Esophagus squamous epithelium (tissue), 5 donors: ENCODE results near the gene AIRE. TPM values are rescaled to one million over a fixed set of nuclear protein-coding genes. Genes with fewer than 3 reads are reported as not detected.

Source experiments
- DNase-seq: peaks from one replicate; lab custom pipeline; 2025; lab: John Stamatoyannopoulos, UW
- H3K27ac ChIP-seq, 4 donors: fragments of 200-600 bp; sonication (generic); one replicate each; pipeline ENCODE4 v1.5.1; 2016 to 2019; ENCODE audit warnings: mild to moderate bottlenecking in 1 of 4
- H3K27me3 ChIP-seq, 4 donors: fragments of 200-600 bp; sonication (generic); 1 replicate in 3 of 4; 2 replicates in 1 of 4; pipeline versions ENCODE4 v1.5.1 to v1.6.0; 2017 to 2021; ENCODE audit warnings: antibody characterized with exemption in 1 of 4
- H3K36me3 ChIP-seq, 3 donors: fragments of 200-600 bp; sonication (generic); one replicate each; pipeline ENCODE4 v1.5.1; 2016 to 2019
- H3K4me1 ChIP-seq, 3 donors: fragments of 200-600 bp; sonication (generic); one replicate each; pipeline ENCODE4 v1.5.1; 2017 to 2019
- H3K4me3 ChIP-seq, 4 donors: fragments of 200-600 bp; sonication (generic); 1 replicate in 3 of 4; 2 replicates in 1 of 4; pipeline ENCODE4 v1.5.1; 2016 to 2019; ENCODE audit warnings: mild to moderate bottlenecking in 2 of 4, moderate library complexity in 1 of 4
- H3K9me3 ChIP-seq, 3 donors: fragments of 200-600 bp; sonication (generic); one replicate each; pipeline ENCODE4 v1.5.1; 2016 to 2019
- CTCF ChIP-seq, 6 experiments: fragments of 450-650 bp in 4 of 6; fragments of 200-600 bp in 2 of 6; sonication (generic) in 2 of 6; IDR thresholded peaks; one replicate each; pipeline ENCODE4 v1.5.1; 2016 to 2019; ENCODE audit warnings: antibody characterized with exemption in 6 of 6, mild to moderate bottlenecking in 4 of 6, moderate library complexity in 4 of 6
- POLR2A ChIP-seq, 4 donors: fragments of 450-650 bp; IDR thresholded peaks; one replicate each; pipeline ENCODE4 v1.6.1; 2017; ENCODE audit warnings: antibody characterized with exemption in 4 of 4, mild to moderate bottlenecking in 4 of 4, moderate library complexity in 3 of 4
- WGBS, 2 donors: methylation state at CpG; one replicate each; pipeline ENCODE4 v1.1.5; 2018; 5-methylcytosine and 5-hydroxymethylcytosine counted together
- intact Hi-C: fragments of 100-400 bp; cut with DNase I; formaldehyde crosslinking; loops from one replicate; pipeline ENCODE4 v1.15.0; 2022
- small RNA-seq, 4 donors: library from RNA; depleted of rRNA; stranded (forward); fragments of <200 nt; gene quantifications; one replicate each; pipeline ENCODE3, GENCODE V24; 2016
- total RNA-seq, 4 donors: library from RNA; depleted of rRNA; stranded (reverse); fragments of >200 nt; gene quantifications; one replicate each; pipeline ENCODE4 v1.1.0, GENCODE V29; 2016
- donor health status: DM: yes; HTN: yes; CAD: no.

AIRE gene
- total RNA-seq, 4 donors from 2014 or later: not detected

- WGBS, 2 donors: 46 to 49% methylated on average over 10 to 17 of the region's 22 CpGs
- H3K4me3 ChIP-seq: no peak overlapping the region
- intact Hi-C loops: no loop called here
- H3K27ac ChIP-seq: no peak overlapping the region
- H3K9me3 ChIP-seq: no peaks in the 10 kb centered on the region
- H3K36me3 ChIP-seq: no peaks in the 10 kb centered on the region
- TF ChIP-seq POLR2A (IDR thresholded peaks at IDR 0.05) (no peak), CTCF (IDR thresholded peaks at IDR 0.05) (no peak)
- H3K4me1 ChIP-seq: peaks cover 0 to 18% (median 11%) of the 10 kb centered on the region in 3 donors
- H3K27me3 ChIP-seq: peaks cover 0 to 68% (median 9%) of the 10 kb centered on the region in 4 donors
- DNase-seq: no peak
Observed at GRCh38 chr21:44347911-44348451, 62.3 kb downstream of the AIRE start.

Small RNA genes within 50 kb of the gene (small RNA-seq; reads per million reads assigned to genes)
- 0 reads per million in 4 donors for gene AP001059.3

Other genes with a start within 250 kb of the AIRE start
- gene PWP2, start 178.5 kb upstream of the AIRE start, total RNA-seq: 10 to 100 TPM in 1 of 4 donors, 1 to 10 TPM in 3; 5.4 to 18.3 (median 6.6) TPM
- 10 to 100 TPM in 2 of 4 donors, 1 to 10 TPM in 2; 4.2 to 23.8 (median 9.0) TPM for gene GATD3, start 152.2 kb upstream of the AIRE start, total RNA-seq
- gene ICOSLG, start 44.9 kb upstream of the AIRE start, total RNA-seq: 1 to 10 TPM; 2.3 to 4.6 (median 2.5) TPM
- not detected for gene DNMT3L, start 24.0 kb upstream of the AIRE start, total RNA-seq
- gene PFKL, start 14.2 kb downstream of the AIRE start, total RNA-seq: 100 to 1,000 TPM in 1 of 4 donors, 10 to 100 TPM in 3; 81.3 to 135 (median 94.6) TPM
- gene CFAP410, start 53.5 kb downstream of the AIRE start, total RNA-seq: 10 to 100 TPM in 2 of 4 donors, 1 to 10 TPM in 2; 7.9 to 21.8 (median 13.7) TPM
- 1 to 10 TPM in 3 of 4 donors, under 1 TPM in 1; 0.40 to 6.9 (median 2.5) TPM for gene TRPM2, start 67.7 kb downstream of the AIRE start, total RNA-seq
- 1 to 10 TPM in 2 of 4 donors, under 1 TPM in 2; 0.57 to 2.9 (median 1.1) TPM for gene LRRC3, start 169.6 kb downstream of the AIRE start, total RNA-seq